H9 (cell line): ENCODE measurements around the gene PRDX2. TPM values are rescaled to one million over a fixed set of nuclear protein-coding genes. Genes with fewer than 3 reads are reported as not detected.

Experiments used
- DNase-seq: peaks from one replicate; pipeline ENCODE4 v3.0.0-alpha.2; 2017
- H2AFZ ChIP-seq: one replicate; pipeline ENCODE4 v1.6.1; 2013; ENCODE audit warnings: mild to moderate bottlenecking, low read length, control low read depth, moderate library complexity
- H2AK5ac ChIP-seq: 2 replicates; pipeline ENCODE4 v1.6.1; 2013; ENCODE audit warnings: low read length, control low read depth, mixed read lengths; ENCODE audit not compliant: insufficient read length
- H2BK120ac ChIP-seq: one replicate; pipeline ENCODE4 v1.6.1; 2013; ENCODE audit warnings: low read depth, mild to moderate bottlenecking, low read length, control low read depth, inconsistent platforms; ENCODE audit not compliant: poor library complexity, severe bottlenecking
- H2BK12ac ChIP-seq: 2 replicates; pipeline ENCODE4 v1.6.1; 2013; ENCODE audit warnings: low read length, control low read depth, mixed read lengths, low read depth; ENCODE audit not compliant: insufficient read length
- H2BK15ac ChIP-seq: 2 replicates; pipeline ENCODE4 v1.6.1; 2013; ENCODE audit warnings: low read depth, low read length, control low read depth
- H2BK20ac ChIP-seq: one replicate; pipeline ENCODE4 v1.6.1; 2013; ENCODE audit warnings: low read depth, mild to moderate bottlenecking, low read length, control low read depth, inconsistent platforms; ENCODE audit not compliant: poor library complexity, severe bottlenecking
- H2BK5ac ChIP-seq: 2 replicates; pipeline ENCODE4 v1.6.1; 2013; ENCODE audit warnings: low read length, control low read depth, mixed read lengths; ENCODE audit not compliant: insufficient read length
- H3K14ac ChIP-seq: 2 replicates; pipeline ENCODE4 v1.6.1; 2013; ENCODE audit warnings: low read length, control low read depth; ENCODE audit not compliant: insufficient read depth
- H3K18ac ChIP-seq: 2 replicates; pipeline ENCODE4 v1.6.1; 2013; ENCODE audit warnings: low read depth, mild to moderate bottlenecking, mixed read lengths, low read length, control low read depth; ENCODE audit not compliant: insufficient read length
- H3K23ac ChIP-seq: 2 replicates; pipeline ENCODE4 v1.6.1; 2013; ENCODE audit warnings: low read length, control low read depth, mixed read lengths, low read depth; ENCODE audit not compliant: insufficient read length
- H3K23me2 ChIP-seq: 2 replicates; pipeline ENCODE4 v1.6.1; 2013; ENCODE audit warnings: low read depth, mild to moderate bottlenecking, mixed read lengths, low read length, control low read depth; ENCODE audit not compliant: insufficient read length, poor library complexity, severe bottlenecking
- H3K27ac ChIP-seq: 2 replicates; pipeline ENCODE4 v1.5.1; 2013; ENCODE audit warnings: low read length, control low read depth, mixed read lengths, low read depth; ENCODE audit not compliant: insufficient read length
- H3K27me3 ChIP-seq: 2 replicates; pipeline ENCODE4 v1.6.1; 2013; ENCODE audit warnings: low read length, control low read depth, inconsistent platforms; ENCODE audit not compliant: insufficient read depth
- H3K4ac ChIP-seq: 2 replicates; pipeline ENCODE4 v1.6.1; 2013; ENCODE audit warnings: low read depth, mild to moderate bottlenecking, control low read depth, inconsistent platforms, low read length, moderate library complexity
- H3K4me1 ChIP-seq: 2 replicates; pipeline ENCODE4 v1.6.1; 2013; ENCODE audit warnings: low read length, control low read depth, inconsistent platforms; ENCODE audit not compliant: insufficient read depth
- H3K4me2 ChIP-seq: 2 replicates; pipeline ENCODE4 v1.6.1; 2013; ENCODE audit warnings: low read length, control low read depth, mixed read lengths; ENCODE audit not compliant: insufficient read length, insufficient read depth
- H3K56ac ChIP-seq: 2 replicates; pipeline ENCODE4 v1.6.1; 2013; ENCODE audit warnings: low read depth, mild to moderate bottlenecking, mixed read lengths, low read length, control low read depth; ENCODE audit not compliant: insufficient read length
- H3K79me1 ChIP-seq: 2 replicates; pipeline ENCODE4 v1.6.1; 2013; ENCODE audit warnings: low read depth, mild to moderate bottlenecking, moderate library complexity, low read length, control low read depth, inconsistent platforms; ENCODE audit not compliant: insufficient read depth, poor library complexity, severe bottlenecking
- H3K79me2 ChIP-seq: 2 replicates; pipeline ENCODE4 v1.6.1; 2013; ENCODE audit warnings: low read length, control low read depth, inconsistent platforms; ENCODE audit not compliant: insufficient read depth
- H3K9ac ChIP-seq: 2 replicates; pipeline ENCODE4 v1.6.1; 2013; ENCODE audit warnings: low read length, control low read depth, mixed read lengths; ENCODE audit not compliant: insufficient read length; ENCODE audit errors: extremely low read depth
- H3K9me3 ChIP-seq: one replicate; pipeline ENCODE4 v1.6.1; 2013; ENCODE audit warnings: low read depth, low read length, inconsistent platforms; ENCODE audit not compliant: control insufficient read depth
- H3T11ph ChIP-seq: one replicate; pipeline ENCODE4 v1.6.1; 2013; ENCODE audit warnings: mild to moderate bottlenecking, low read length, control low read depth, inconsistent platforms
- H4K20me1 ChIP-seq: one replicate; pipeline ENCODE4 v1.6.1; 2013; ENCODE audit not compliant: control insufficient read depth, insufficient read length, insufficient read depth
- H4K5ac ChIP-seq: 2 replicates; pipeline ENCODE4 v1.6.1; 2013; ENCODE audit warnings: low read depth, mild to moderate bottlenecking, mixed read lengths, low read length, control low read depth; ENCODE audit not compliant: insufficient read length
- H4K8ac ChIP-seq: replicated peaks from 2 replicates; pipeline ENCODE4 v1.6.1; 2013; ENCODE audit warnings: low read length, control low read depth, mixed read lengths, low read depth; ENCODE audit not compliant: insufficient read length
- H4K91ac ChIP-seq: 2 replicates; pipeline ENCODE4 v1.6.1; 2013; ENCODE audit warnings: low read depth, mild to moderate bottlenecking, moderate library complexity, mixed read lengths, low read length, control low read depth; ENCODE audit not compliant: insufficient read length
- H3K27ac Mint-ChIP-seq, 3 experiments: 2 replicates in 2 of 3; 3 replicates in 1 of 3; pipeline ENCODE4 v1.8.0; 2020 to 2021; ENCODE audit warnings: mixed read lengths in 3 of 3, mild to moderate bottlenecking in 1 of 3, moderate library complexity in 1 of 3
- H3K27me3 Mint-ChIP-seq: 2 replicates; pipeline ENCODE4 v1.8.0; 2021; ENCODE audit warnings: low read depth, mild to moderate bottlenecking, moderate library complexity, mixed read lengths
- H3K36me3 Mint-ChIP-seq, 3 experiments: 2 replicates in 2 of 3; 3 replicates in 1 of 3; pipeline ENCODE4 v1.8.0; 2020 to 2021; ENCODE audit warnings: low read depth in 3 of 3, mixed read lengths in 3 of 3; ENCODE audit not compliant: insufficient read depth in 1 of 3
- H3K4me1 Mint-ChIP-seq, 2 experiments: 2 replicates each; pipeline ENCODE4 v1.8.0; 2020; ENCODE audit warnings: mixed read lengths in 2 of 2
- H3K4me3 Mint-ChIP-seq, 2 experiments: 2 replicates in 1 of 2; 3 replicates in 1 of 2; pipeline ENCODE4 v1.8.0; 2020 to 2021; ENCODE audit warnings: mild to moderate bottlenecking in 2 of 2, mixed read lengths in 2 of 2, moderate library complexity in 1 of 2
- H3K9me3 Mint-ChIP-seq, 2 experiments: 2 replicates in 1 of 2; 3 replicates in 1 of 2; pipeline ENCODE4 v1.8.0; 2020; ENCODE audit warnings: mild to moderate bottlenecking in 2 of 2, mixed read lengths in 2 of 2, moderate library complexity in 1 of 2
- WGBS: extraction: QIAGEN DNeasy Blood & Tissue Kit; methylation state at CpG from one replicate; pipeline ENCODE4 v1.1.7; 2013; ENCODE audit warnings: missing lambda C conversion rate, low lambda C conversion rate, mixed read lengths; ENCODE audit not compliant: insufficient read length; ENCODE audit errors: extremely low coverage; 5-methylcytosine and 5-hydroxymethylcytosine counted together
- total RNA-seq: library from RNA; stranded (reverse); gene quantifications from 2 replicates; pipeline ENCODE4 v1.2.1, GENCODE V29; 2021
- TF ChIP-seq, protein P1 (sequence below): fragments of 200-600 bp; sonication (generic); conservative IDR thresholded peaks from 3 replicates; pipeline ENCODE4 v1.8.0; 2021; ENCODE audit warnings: antibody characterized with exemption, mild to moderate bottlenecking

PRDX2 gene
- total RNA-seq, 1 experiment from 2014 or later = 468 TPM

DNA sequence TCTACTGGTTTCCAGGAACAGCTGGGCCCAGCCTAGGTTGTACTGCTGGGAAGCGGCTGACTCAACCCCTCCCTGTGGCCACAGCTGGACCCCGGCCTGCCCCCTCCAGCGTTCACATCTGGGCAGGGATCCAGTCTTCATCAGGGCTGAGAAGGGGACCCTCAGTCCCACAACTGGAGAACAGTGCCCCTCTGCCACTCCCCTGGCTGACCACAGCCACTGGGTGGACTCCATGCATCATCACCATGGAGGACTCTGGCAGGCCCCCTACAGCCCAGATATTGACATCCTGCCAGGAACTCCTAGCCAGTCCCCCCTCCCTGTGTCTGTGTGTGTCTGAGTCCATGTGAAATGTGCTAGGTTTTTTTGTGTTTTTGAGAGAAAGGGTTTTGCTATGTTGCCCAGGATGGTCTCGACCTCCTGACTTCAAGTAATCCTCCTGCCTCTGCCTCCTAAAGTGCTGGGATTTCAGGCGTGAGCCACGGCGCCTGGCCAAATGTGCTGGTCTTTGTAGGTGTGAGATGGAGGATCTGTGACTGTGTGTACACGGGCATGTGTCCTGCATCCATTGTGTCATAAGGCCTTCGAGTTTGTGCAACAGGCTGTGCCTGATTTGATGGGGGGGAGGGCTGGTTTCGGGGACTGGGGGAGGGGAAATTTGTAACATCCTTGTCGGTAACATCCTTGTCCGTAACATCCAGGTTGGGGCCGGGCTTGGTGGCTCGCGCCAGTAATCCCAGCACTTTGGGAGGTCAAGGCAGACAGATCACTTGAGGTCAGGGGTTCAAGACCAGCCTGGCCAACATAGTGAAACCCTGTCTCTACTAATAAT lies 22.2 kb downstream of the PRDX2 start:
- peaks cover 3 to 5% (median 3%) of the 10 kb centered on the region in 3 experiments; a peak in 5 of 7 replicates for H3K36me3 Mint-ChIP-seq
- no peak overlapping the region for H4K8ac ChIP-seq
- H2BK20ac ChIP-seq = no peak overlapping the region
- no peak overlapping the region for H2BK15ac ChIP-seq
- peaks cover 4% of the 10 kb centered on the region for H3K4me1 ChIP-seq
- peak overlapping the region in 2 of 3 experiments; percentile 70 to 89; a peak in 3 of 7 replicates for H3K27ac Mint-ChIP-seq
- H2AK5ac ChIP-seq = no peak overlapping the region
- no peaks in the 10 kb centered on the region for H3K79me1 ChIP-seq
- TF ChIP-seq, protein P1, sequence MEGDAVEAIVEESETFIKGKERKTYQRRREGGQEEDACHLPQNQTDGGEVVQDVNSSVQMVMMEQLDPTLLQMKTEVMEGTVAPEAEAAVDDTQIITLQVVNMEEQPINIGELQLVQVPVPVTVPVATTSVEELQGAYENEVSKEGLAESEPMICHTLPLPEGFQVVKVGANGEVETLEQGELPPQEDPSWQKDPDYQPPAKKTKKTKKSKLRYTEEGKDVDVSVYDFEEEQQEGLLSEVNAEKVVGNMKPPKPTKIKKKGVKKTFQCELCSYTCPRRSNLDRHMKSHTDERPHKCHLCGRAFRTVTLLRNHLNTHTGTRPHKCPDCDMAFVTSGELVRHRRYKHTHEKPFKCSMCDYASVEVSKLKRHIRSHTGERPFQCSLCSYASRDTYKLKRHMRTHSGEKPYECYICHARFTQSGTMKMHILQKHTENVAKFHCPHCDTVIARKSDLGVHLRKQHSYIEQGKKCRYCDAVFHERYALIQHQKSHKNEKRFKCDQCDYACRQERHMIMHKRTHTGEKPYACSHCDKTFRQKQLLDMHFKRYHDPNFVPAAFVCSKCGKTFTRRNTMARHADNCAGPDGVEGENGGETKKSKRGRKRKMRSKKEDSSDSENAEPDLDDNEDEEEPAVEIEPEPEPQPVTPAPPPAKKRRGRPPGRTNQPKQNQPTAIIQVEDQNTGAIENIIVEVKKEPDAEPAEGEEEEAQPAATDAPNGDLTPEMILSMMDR = peak; percentile 32; the same call in 1 of the 3 replicates
- no peak overlapping the region for H2BK5ac ChIP-seq
- H3K79me2 ChIP-seq = no peaks in the 10 kb centered on the region
- no peak overlapping the region for H3K9ac ChIP-seq
- H3K4me3 Mint-ChIP-seq = peak overlapping the region; percentile 69 to 85
- H4K91ac ChIP-seq = no peak overlapping the region
- no peak overlapping the region for H2BK120ac ChIP-seq
- peak overlapping the region; percentile 69 for H3K18ac ChIP-seq
- no peak overlapping the region for H2AFZ ChIP-seq
- H3K4ac ChIP-seq = no peak overlapping the region
- no peaks in the 10 kb centered on the region for H4K20me1 ChIP-seq
- H3K27me3 Mint-ChIP-seq = no peaks in the 10 kb centered on the region; the same call in 1 of the 2 replicates
- H3K14ac ChIP-seq = no peak overlapping the region; the same call in 1 of the 2 replicates
- no peak for DNase-seq
- H3K27ac ChIP-seq = no peak overlapping the region
- H3K56ac ChIP-seq = no peak overlapping the region
- no peak overlapping the region for H4K5ac ChIP-seq
- H3K27me3 ChIP-seq = no peaks in the 10 kb centered on the region
- peaks cover 27 to 28% of the 10 kb centered on the region in 2 experiments for H3K4me1 Mint-ChIP-seq
- H3K23ac ChIP-seq = no peak overlapping the region
- H3K4me2 ChIP-seq = peak overlapping the region; percentile 78
- H3K9me3 ChIP-seq = no peaks in the 10 kb centered on the region
- H3T11ph ChIP-seq = no peak overlapping the region
- no CpG with 5 or more reads among the region's 15 CpGs for WGBS
- H3K23me2 ChIP-seq = peaks cover 25% of the 10 kb centered on the region
- no peak overlapping the region for H2BK12ac ChIP-seq
- H3K9me3 Mint-ChIP-seq = no peaks in the 10 kb centered on the region
